ENCODE results near the gene CFAP161.

The CFAP161 gene

GRCh38 chr15:81168131-81168526, 34.1 kb downstream of the CFAP161 start:
- H3K4me3 ChIP-seq (ENCODE audit: low read depth, low read length): no peak overlapping the region
- no peaks in the 10 kb centered on the region for H3K9me3 ChIP-seq (ENCODE audit: control insufficient read depth, insufficient read depth, low read depth, low read length)
- H3K27ac ChIP-seq (ENCODE audit: extremely low read depth, low read depth, low read length): no peak overlapping the region
- TF ChIP-seq KLF17 (tag by site-specific recombination; IDR thresholded peaks at IDR 0.05): no peak
- POLR2A ChIA-PET: interaction anchor here (0.7 kb wide), 1 partner anchor 127 kb away, joined by 4 read pairs; no protein-coding TSS in a partner anchor
- H3K4me1 ChIP-seq (ENCODE audit: control insufficient read depth, insufficient read depth, low read length): no peaks in the 10 kb centered on the region
- no peaks in the 10 kb centered on the region for H3K36me3 ChIP-seq (ENCODE audit: control insufficient read depth in 2 of 2, insufficient read depth in 1 of 2, low read length in 2 of 2)
- CTCF ChIA-PET: interaction anchor here (2.6 kb wide), 1 partner anchor 12 kb away, joined by 9 read pairs; no protein-coding TSS in a partner anchor

- no peaks in the 10 kb centered on the region for H3K36me3 ChIP-seq (ENCODE audit: control insufficient read depth in 2 of 2, insufficient read depth in 1 of 2, low read length in 2 of 2)
- H3K4me1 ChIP-seq (ENCODE audit: control insufficient read depth, insufficient read depth, low read length): no peaks in the 10 kb centered on the region
- TF ChIP-seq ZNF664 (tag by site-specific recombination; IDR thresholded peaks at IDR 0.05) (no peak), ZNF175 (tag by site-specific recombination; IDR thresholded peaks at IDR 0.05) (no peak), ZNF423 (tag by site-specific recombination; IDR thresholded peaks at IDR 0.05) (no peak), ZNF366 (tag by site-specific recombination; conservative IDR thresholded peaks at IDR 0.05) (no peak), SP7 (tag by site-specific recombination; IDR thresholded peaks at IDR 0.05) (no peak), ZNF23 (tag by site-specific recombination; IDR thresholded peaks at IDR 0.05; ENCODE audit: borderline replicate concordance) (no peak), SCRT1 (tag by site-specific recombination; IDR thresholded peaks at IDR 0.05; ENCODE audit: borderline replicate concordance) (no peak), ZNF19 (tag by site-specific recombination; IDR thresholded peaks at IDR 0.05; ENCODE audit: low read depth) (no peak), ZNF394 (tag by site-specific recombination; IDR thresholded peaks at IDR 0.05; ENCODE audit: borderline replicate concordance) (no peak), KLF8 (tag by site-specific recombination; IDR thresholded peaks at IDR 0.05) (no peak), ZFHX2 (tag by site-specific recombination; conservative IDR thresholded peaks at IDR 0.05) (no peak), SETDB1 (IDR thresholded peaks at IDR 0.05; ENCODE audit: insufficient read length, low read length) (no peak), ZNF449 (tag by site-specific recombination; IDR thresholded peaks at IDR 0.05) (no peak), ZNF624 (tag by site-specific recombination; IDR thresholded peaks at IDR 0.05) (no peak), ZBTB10 (tag by site-specific recombination; IDR thresholded peaks at IDR 0.05) (no peak), ZBTB49 (tag by site-specific recombination; IDR thresholded peaks at IDR 0.05; ENCODE audit: low read depth) (no peak), KLF17 (tag by site-specific recombination; IDR thresholded peaks at IDR 0.05) (no peak)
- no peak overlapping the region for H3K4me3 ChIP-seq (ENCODE audit: low read depth, low read length)
- no peaks in the 10 kb centered on the region for H3K9me3 ChIP-seq (ENCODE audit: control insufficient read depth, insufficient read depth, low read depth, low read length)
- CTCF ChIA-PET: interaction anchor here (1.0 kb wide), 2 partner anchors 94 to 98 kb away, joined by 3 to 6 read pairs; no protein-coding TSS in a partner anchor
- POLR2A ChIA-PET: no interaction called here
- no peak overlapping the region for H3K27ac ChIP-seq (ENCODE audit: extremely low read depth, low read depth, low read length)
Measured at GRCh38 chr15:81168644-81169043, 34.6 kb downstream of the CFAP161 start.

Measured in HEK293 (cell line).